Epithelial cell of esophagus (primary cell): ENCODE measurements around the gene TNFRSF18.

ENCODE experiments used
- DNase-seq: peaks from one replicate; pipeline ENCODE4 v3.0.0; 2010; ENCODE audit warnings: low read depth
- H3K4me3 ChIP-seq: 2 replicates; pipeline ENCODE4 v1.5.1; 2011; ENCODE audit warnings: mild to moderate bottlenecking, low read length, control low read depth
- TF ChIP-seq, protein P1 (sequence below): IDR thresholded peaks from 2 replicates; pipeline ENCODE4 v1.5.1; 2011; ENCODE audit warnings: low read depth, mild to moderate bottlenecking, low read length, control low read depth, inconsistent platforms; ENCODE audit not compliant: insufficient read depth; ENCODE audit errors: missing control alignments

TNFRSF18 gene

DNA sequence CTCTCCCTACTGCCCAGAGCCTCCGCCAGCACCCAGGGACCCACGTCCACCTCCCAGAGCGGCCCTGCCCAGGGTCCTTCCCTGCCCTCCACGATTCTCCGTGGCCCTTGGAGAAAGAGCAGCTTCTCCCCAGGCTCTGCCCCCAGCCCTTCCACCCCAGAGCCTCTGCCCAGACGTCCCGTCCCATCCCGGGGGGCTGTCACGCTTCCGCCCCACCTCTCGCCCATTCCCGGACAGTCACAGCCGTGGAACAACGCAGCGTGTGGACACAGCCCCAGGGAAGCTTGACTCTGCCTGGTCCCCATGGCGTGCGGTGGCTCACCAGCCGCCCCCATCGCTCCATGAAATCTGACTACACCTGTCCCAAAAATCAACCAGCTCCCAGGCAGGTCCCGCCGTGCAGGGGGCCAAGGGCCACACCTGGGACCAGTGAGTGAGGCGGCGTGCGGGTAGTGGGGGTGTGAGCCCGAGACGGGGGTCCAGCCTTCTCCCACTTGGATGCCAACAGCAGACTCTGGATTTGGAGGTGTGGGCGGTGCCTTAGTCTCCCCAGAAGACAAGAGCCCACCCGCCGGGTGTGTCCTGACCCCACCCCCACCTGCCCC lies 45.2 kb downstream of the TNFRSF18 start:
- no peak for DNase-seq
- H3K4me3 ChIP-seq = no peak overlapping the region
- TF ChIP-seq, protein P1, sequence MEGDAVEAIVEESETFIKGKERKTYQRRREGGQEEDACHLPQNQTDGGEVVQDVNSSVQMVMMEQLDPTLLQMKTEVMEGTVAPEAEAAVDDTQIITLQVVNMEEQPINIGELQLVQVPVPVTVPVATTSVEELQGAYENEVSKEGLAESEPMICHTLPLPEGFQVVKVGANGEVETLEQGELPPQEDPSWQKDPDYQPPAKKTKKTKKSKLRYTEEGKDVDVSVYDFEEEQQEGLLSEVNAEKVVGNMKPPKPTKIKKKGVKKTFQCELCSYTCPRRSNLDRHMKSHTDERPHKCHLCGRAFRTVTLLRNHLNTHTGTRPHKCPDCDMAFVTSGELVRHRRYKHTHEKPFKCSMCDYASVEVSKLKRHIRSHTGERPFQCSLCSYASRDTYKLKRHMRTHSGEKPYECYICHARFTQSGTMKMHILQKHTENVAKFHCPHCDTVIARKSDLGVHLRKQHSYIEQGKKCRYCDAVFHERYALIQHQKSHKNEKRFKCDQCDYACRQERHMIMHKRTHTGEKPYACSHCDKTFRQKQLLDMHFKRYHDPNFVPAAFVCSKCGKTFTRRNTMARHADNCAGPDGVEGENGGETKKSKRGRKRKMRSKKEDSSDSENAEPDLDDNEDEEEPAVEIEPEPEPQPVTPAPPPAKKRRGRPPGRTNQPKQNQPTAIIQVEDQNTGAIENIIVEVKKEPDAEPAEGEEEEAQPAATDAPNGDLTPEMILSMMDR = no peak

DNA sequence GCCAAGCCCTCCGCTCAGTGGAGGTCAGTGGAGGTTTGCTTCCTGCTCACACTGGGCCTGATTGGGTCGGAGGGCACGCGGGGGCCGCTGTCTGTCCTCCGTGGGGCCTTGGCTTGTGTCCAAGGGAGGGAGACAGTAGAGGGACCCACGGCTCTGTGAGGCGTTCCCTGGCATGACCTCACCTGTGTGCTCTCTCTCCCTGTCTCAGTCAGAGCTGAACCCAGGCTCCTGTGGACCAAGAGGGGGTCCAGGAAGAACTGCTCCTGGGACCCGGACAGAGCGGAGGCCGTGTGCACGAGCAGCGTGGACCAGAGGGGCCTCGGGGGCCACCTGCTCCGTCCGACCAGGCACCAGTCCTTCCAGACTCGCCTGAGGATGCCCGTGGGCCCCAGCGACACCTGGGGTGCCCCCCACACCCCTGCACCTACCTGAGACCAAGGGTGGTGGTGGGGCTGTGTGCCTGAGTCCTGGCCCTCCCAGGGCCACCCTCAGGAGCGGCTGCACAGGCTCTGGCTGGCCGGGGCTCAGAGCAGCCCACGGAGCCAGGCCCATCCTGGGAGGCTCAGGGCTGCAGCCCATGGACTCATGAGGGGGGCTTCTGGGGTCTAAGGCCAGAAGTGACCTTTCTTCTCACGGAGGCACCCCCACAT lies 46.0 kb downstream of the TNFRSF18 start:
- DNase-seq = no peak
- H3K4me3 ChIP-seq = no peak overlapping the region
- TF ChIP-seq, protein P1 = no peak

DNA sequence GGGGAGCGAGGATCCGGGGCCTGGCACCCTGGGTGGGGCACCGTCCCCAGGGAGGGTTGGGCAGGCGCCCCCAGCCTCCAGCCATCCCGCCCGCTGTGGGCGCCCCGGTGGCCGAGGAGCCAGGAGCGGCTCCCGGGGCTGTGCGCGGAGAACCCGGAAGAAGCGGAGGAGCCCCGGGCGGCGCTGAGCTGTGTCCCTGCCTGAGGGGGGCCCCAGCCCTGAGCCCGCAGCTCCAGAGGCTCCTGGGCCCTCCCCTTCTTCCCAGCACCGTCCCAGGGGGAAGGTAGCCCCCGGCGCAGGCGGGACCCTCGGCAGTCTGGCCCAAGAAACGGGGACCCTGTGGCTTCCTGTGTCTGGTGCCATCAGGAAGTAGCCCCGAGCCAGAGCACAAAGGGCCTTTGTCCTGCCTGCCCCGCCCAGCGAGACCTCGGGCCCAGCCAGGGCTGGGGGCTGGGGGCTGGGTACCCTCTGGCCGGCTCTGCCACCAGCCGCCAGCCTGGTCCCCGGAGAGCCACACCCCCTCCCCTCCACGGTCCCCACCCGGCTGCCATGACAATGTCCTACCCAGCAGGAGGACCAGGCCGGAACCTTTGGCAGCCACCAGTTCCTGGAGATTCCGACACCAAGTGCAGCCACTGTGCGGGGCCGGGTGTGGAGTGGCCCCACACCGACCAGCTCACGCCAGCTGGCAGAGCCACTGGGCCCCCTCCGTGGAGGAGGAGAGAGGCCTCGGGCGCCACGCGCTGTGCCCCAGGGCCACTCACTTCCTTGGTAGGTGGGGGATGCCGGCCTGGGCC lies 48.3 kb downstream of the TNFRSF18 start:
- H3K4me3 ChIP-seq = peak overlapping the region; percentile 46
- no peak for DNase-seq
- TF ChIP-seq, protein P1 = no peak

DNA sequence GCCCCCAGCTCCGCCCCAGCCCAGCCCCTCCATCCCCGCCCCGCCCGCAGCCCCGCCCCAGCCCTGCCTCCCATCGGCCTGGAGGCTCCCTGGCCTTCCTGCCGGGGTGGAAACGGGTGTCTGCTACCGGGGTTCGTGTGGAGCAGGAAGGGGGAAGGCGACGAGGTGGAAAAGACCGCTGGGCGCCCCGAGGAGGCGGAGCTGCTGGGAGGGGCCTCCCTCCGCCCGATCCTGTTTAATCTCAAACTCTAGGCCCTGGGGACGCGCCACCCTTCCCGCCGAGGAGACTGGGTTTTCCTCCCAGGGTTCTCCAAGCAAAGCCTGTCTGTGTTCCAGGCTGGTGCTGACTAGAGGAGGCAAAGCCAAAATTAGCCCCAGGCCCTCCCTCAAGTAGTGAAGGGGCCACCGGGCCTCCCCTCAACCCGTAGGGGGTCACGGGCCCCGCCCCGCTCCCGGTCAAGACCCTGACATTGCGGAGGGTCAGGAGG lies 48.9 kb downstream of the TNFRSF18 start:
- peak overlapping the region; percentile 46 for H3K4me3 ChIP-seq
- TF ChIP-seq, protein P1 = no peak
- peak; percentile 88 for DNase-seq

DNA sequence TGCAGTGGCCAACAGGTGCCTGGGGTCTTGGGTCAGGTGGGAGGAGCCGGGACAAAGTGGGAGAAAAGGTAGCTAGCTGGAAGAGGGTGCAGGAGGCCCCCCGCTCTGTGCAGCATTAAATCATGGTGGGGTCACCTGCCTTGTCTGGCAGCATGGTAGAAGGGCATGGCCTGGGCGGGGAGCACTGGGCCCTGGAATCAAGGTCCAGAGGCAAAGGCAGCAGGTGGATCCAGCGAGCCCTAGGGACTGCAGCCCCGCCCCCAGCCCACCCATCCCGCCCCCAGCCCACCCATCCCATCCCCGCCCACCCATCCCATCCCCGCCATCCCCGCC lies 49.4 kb downstream of the TNFRSF18 start:
- TF ChIP-seq, protein P1 = no peak
- no peak for DNase-seq
- no peak overlapping the region for H3K4me3 ChIP-seq

DNA sequence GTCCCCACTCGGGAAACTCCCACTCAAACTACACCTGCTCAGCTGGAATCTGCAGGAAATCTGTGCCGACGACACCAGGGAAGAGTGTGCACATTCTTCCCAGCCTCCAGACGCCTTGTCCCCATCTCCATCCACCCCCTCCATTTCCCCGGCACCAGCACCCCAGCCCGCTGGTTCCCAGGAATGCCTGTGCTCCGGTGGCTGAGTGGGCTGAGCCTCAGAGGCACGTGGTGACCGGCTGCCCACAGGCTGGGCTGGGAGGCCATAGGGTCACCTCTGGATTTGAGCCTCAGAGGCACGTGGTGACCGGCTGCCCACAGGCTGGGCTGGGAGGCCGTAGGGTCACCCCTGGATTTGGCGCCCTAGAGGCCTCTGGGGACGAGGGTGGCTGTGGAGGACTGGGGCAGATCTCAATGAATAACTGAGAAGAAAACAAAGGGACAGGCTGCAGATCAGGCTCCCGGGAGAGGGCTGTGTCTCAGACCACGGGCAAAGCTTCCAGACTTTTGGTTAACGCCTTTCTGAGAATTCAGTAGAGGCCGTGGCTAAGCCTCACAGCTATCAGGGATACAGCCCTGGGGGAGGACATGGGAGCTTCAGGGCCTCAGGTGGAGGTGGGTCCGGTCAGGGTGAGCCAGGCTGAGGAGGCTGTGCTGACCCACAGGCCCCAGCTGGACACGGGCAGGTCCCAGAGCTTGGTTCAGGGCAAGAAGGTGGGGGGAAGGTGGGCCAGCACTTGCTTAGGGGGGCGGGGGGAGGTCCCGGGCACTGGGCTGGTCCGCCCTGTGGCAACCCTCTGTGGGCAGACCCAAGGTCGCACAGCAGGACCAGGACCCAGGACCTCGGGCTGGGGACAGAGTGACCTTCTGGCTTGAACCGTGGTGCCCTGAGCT lies 50.0 kb downstream of the TNFRSF18 start:
- no peak overlapping the region for H3K4me3 ChIP-seq
- no peak for DNase-seq
- TF ChIP-seq, protein P1 = no peak
